ENCODE data around the gene SLC9A9. TPM values are rescaled to one million over a fixed set of nuclear protein-coding genes. Genes with fewer than 3 reads are reported as not detected.

SLC9A9 gene
- polyA plus RNA-seq, 1 donor from 2014 or later: 0.54 TPM

DNA sequence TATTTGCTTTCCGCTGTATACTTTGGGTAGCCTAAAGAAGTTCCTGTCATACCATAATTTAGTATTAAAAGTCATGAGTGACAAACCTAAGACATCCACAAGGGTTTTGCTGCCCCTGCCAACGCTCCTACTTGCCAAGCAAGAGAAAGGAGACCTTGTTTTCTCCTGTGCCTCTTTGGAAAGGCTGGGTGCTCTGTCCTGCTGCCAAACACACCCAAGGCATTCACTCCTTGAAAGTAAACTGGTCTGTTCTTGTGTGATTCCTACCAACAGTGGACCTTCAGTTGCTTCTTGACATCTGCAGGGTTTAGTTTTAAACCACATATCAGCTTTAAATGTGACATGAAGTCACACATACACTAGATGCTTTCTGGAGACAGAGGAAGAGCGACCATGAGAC is 295.4 kb downstream of the SLC9A9 start:
- Histone ChIP-seq H3K27ac (ENCODE audit: low read length) (no peak overlapping the region), H3K9ac (ENCODE audit: low read length) (no peak overlapping the region), H4K20me1 (ENCODE audit: insufficient read depth) (no peaks in the 10 kb centered on the region), H3K4me2 (ENCODE audit: low read length) (no peak overlapping the region), H3K36me3 (ENCODE audit: insufficient read depth, low read length) (no peaks in the 10 kb centered on the region), H3K79me2 (replicated peaks; ENCODE audit: insufficient read depth, low read length) (no peaks in the 10 kb centered on the region), H2AFZ (ENCODE audit: low read depth, low read length) (no peak overlapping the region), H3F3A (ENCODE audit: insufficient read depth, low read length, poor library complexity, severe bottlenecking) (no peaks in the 10 kb centered on the region), H3K9me3 (ENCODE audit: low read length) (no peaks in the 10 kb centered on the region), H3K9me2 (ENCODE audit: insufficient read depth, low read length) (no peaks in the 10 kb centered on the region), H3K27me3 (ENCODE audit: insufficient read depth, low read depth, low read length) (no peaks in the 10 kb centered on the region), H3K4me3 (ENCODE audit: low read length) (no peak overlapping the region)
- no peak for TF ChIP-seq TAF1 (IDR thresholded peaks at IDR 0.05; ENCODE audit: low read depth)
- TF ChIP-seq MXI1 (conservative IDR thresholded peaks at IDR 0.05; ENCODE audit: poor library complexity, severe bottlenecking): no peak
- TF ChIP-seq POLR2AphosphoS5 (IDR thresholded peaks at IDR 0.05): no peak
- no peak for TF ChIP-seq EP300 (conservative IDR thresholded peaks at IDR 0.05; ENCODE audit: poor library complexity, severe bottlenecking)
- no peak for TF ChIP-seq SMC3 (conservative IDR thresholded peaks at IDR 0.05; ENCODE audit: poor library complexity)
- TF ChIP-seq, protein P1, sequence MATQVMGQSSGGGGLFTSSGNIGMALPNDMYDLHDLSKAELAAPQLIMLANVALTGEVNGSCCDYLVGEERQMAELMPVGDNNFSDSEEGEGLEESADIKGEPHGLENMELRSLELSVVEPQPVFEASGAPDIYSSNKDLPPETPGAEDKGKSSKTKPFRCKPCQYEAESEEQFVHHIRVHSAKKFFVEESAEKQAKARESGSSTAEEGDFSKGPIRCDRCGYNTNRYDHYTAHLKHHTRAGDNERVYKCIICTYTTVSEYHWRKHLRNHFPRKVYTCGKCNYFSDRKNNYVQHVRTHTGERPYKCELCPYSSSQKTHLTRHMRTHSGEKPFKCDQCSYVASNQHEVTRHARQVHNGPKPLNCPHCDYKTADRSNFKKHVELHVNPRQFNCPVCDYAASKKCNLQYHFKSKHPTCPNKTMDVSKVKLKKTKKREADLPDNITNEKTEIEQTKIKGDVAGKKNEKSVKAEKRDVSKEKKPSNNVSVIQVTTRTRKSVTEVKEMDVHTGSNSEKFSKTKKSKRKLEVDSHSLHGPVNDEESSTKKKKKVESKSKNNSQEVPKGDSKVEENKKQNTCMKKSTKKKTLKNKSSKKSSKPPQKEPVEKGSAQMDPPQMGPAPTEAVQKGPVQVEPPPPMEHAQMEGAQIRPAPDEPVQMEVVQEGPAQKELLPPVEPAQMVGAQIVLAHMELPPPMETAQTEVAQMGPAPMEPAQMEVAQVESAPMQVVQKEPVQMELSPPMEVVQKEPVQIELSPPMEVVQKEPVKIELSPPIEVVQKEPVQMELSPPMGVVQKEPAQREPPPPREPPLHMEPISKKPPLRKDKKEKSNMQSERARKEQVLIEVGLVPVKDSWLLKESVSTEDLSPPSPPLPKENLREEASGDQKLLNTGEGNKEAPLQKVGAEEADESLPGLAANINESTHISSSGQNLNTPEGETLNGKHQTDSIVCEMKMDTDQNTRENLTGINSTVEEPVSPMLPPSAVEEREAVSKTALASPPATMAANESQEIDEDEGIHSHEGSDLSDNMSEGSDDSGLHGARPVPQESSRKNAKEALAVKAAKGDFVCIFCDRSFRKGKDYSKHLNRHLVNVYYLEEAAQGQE (IDR thresholded peaks at IDR 0.05; ENCODE audit: borderline replicate concordance): no peak
- no peak for TF ChIP-seq EZH2 (IDR thresholded peaks at IDR 0.05; ENCODE audit: borderline replicate concordance, insufficient read depth, low read length, poor library complexity, severe bottlenecking)
- no peak for TF ChIP-seq RAD21 (conservative IDR thresholded peaks at IDR 0.05)
- TF ChIP-seq, protein P2, sequence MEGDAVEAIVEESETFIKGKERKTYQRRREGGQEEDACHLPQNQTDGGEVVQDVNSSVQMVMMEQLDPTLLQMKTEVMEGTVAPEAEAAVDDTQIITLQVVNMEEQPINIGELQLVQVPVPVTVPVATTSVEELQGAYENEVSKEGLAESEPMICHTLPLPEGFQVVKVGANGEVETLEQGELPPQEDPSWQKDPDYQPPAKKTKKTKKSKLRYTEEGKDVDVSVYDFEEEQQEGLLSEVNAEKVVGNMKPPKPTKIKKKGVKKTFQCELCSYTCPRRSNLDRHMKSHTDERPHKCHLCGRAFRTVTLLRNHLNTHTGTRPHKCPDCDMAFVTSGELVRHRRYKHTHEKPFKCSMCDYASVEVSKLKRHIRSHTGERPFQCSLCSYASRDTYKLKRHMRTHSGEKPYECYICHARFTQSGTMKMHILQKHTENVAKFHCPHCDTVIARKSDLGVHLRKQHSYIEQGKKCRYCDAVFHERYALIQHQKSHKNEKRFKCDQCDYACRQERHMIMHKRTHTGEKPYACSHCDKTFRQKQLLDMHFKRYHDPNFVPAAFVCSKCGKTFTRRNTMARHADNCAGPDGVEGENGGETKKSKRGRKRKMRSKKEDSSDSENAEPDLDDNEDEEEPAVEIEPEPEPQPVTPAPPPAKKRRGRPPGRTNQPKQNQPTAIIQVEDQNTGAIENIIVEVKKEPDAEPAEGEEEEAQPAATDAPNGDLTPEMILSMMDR (IDR thresholded peaks at IDR 0.05; ENCODE audit: poor library complexity, severe bottlenecking): no peak

DNA sequence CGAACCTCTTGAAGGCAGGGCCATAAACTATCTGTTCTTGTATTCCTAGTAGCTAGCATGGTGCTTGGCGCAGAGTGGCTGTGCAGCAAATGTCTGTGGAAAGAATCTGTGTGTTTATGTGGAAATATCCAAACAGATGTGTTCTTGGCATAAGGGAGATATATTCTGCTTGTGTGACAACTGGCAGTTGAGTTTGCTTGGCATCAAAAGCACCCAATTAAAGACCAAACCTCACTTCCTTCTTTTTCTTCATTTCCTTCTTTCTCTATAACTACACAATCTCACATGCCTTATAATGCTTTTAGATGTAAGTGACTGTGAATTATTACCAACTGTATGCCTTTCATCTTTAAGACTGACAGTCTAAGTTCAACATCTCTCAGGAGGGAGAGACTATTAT is 296.5 kb downstream of the SLC9A9 start:
- H3K4me3 ChIP-seq (ENCODE audit: low read length): no peak overlapping the region
- TF ChIP-seq RAD21 (conservative IDR thresholded peaks at IDR 0.05): no peak
- TF ChIP-seq MXI1 (conservative IDR thresholded peaks at IDR 0.05; ENCODE audit: poor library complexity, severe bottlenecking): no peak
- no peak for TF ChIP-seq POLR2AphosphoS5 (IDR thresholded peaks at IDR 0.05)
- TF ChIP-seq, protein P2 (IDR thresholded peaks at IDR 0.05; ENCODE audit: poor library complexity, severe bottlenecking): no peak
- no peak for TF ChIP-seq EP300 (conservative IDR thresholded peaks at IDR 0.05; ENCODE audit: poor library complexity, severe bottlenecking)
- TF ChIP-seq EZH2 (IDR thresholded peaks at IDR 0.05; ENCODE audit: borderline replicate concordance, insufficient read depth, low read length, poor library complexity, severe bottlenecking): no peak
- no peak for TF ChIP-seq SMC3 (conservative IDR thresholded peaks at IDR 0.05; ENCODE audit: poor library complexity)
- TF ChIP-seq, protein P1 (IDR thresholded peaks at IDR 0.05; ENCODE audit: borderline replicate concordance): no peak
- TF ChIP-seq TAF1 (IDR thresholded peaks at IDR 0.05; ENCODE audit: low read depth): no peak
- H3K9me2 ChIP-seq (ENCODE audit: insufficient read depth, low read length): no peaks in the 10 kb centered on the region
- no peak overlapping the region for H3K9ac ChIP-seq (ENCODE audit: low read length)
- no peak overlapping the region for H3K27ac ChIP-seq (ENCODE audit: low read length)
- H3K27me3 ChIP-seq (ENCODE audit: insufficient read depth, low read depth, low read length): no peaks in the 10 kb centered on the region
- no peaks in the 10 kb centered on the region for H3F3A ChIP-seq (ENCODE audit: insufficient read depth, low read length, poor library complexity, severe bottlenecking)
- no peak overlapping the region for H3K4me2 ChIP-seq (ENCODE audit: low read length)
- no peaks in the 10 kb centered on the region for H3K9me3 ChIP-seq (ENCODE audit: low read length)
- H4K20me1 ChIP-seq (ENCODE audit: insufficient read depth): no peaks in the 10 kb centered on the region
- no peak overlapping the region for H2AFZ ChIP-seq (ENCODE audit: low read depth, low read length)
- no peaks in the 10 kb centered on the region for H3K36me3 ChIP-seq (ENCODE audit: insufficient read depth, low read length)
- H3K79me2 ChIP-seq (replicated peaks; ENCODE audit: insufficient read depth, low read length): no peaks in the 10 kb centered on the region
